ENCODE measurements around the gene ZACN.

DNA sequence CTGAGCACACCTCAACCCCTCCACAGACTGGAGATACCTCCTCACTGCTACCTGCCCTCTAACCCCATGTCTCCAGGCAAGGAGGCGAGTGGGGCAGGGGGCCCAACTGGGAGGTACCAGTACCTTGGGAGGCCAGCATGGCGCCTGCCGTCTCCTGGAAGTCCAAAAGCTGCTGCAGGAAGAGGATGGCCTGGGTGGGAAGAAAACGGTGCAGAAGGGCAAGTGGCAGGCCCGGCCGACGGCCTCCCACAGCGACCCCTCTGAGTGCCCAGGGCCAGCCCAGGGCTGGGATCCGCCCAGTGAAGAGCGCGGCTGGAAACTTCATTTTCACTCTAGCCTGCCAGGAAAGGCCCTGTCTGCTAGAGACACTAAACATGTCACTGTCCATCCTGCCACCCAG, 8.5 kb downstream of the ZACN start:
- TF ChIP-seq CTCF (IDR thresholded peaks at IDR 0.05; ENCODE audit: low read length) (no peak), EZH2phosphoT487 (IDR thresholded peaks at IDR 0.05; ENCODE audit: low read length) (no peak)

Data from MM.1S (cell line).